ENCODE results near the gene ARHGAP15. TPM values are rescaled to one million over a fixed set of nuclear protein-coding genes. Genes with fewer than 3 reads are reported as not detected.

Gene ARHGAP15
- total and polyA plus RNA-seq, 10 donors: 55.8 to 219 (median 130) TPM

DNA sequence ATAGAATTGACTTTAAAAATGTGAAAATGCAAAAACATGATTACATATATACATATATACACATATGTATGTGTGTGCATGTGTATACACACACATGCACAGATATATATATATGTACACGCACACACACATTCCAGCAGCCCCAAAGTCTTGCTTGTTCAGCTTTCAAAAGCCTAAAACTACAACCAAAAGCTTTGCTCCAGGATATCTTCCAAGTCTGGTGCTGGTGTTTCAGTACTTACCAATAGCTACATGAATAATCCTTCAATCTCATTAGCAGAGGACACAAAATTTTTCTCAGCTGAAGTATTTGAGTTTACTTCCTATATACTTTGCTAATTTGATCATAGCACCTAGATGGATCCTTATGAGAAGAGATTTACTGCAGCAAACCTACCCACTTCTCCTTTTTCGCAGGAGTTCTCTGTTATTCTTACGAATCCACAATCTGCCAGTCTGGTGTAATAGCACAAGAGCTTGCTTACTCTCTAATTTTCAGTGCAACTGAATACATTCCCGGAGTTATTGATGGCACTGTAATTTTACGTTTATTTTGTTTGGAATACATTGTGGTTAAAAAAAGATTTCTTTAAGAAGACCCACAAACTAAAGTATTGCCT lies 553.3 kb downstream of the ARHGAP15 start:
- H3K36me3 ChIP-seq: no peaks in the 10 kb centered on the region
- no peaks in the 10 kb centered on the region for H3K9me3 ChIP-seq
- no peak overlapping the region for H3K4me3 ChIP-seq
- 65 to 79% (median 72%) methylated on average over 5 of the region's 5 CpGs for WGBS, 5 donors
- H3K27me3 ChIP-seq (replicated peaks in 1 of 7): no peaks in the 10 kb centered on the region
- DNase-seq: no peak
- intact Hi-C loops (cut with DNase I; ENCODE audit: low total_unique reads): no loop called here
- no peak overlapping the region for H3K27ac ChIP-seq
- TF ChIP-seq POLR2A (IDR thresholded peaks at IDR 0.05) (no peak), POLR2AphosphoS5 (IDR thresholded peaks at IDR 0.05) (no peak)
- TF ChIP-seq, protein P1, sequence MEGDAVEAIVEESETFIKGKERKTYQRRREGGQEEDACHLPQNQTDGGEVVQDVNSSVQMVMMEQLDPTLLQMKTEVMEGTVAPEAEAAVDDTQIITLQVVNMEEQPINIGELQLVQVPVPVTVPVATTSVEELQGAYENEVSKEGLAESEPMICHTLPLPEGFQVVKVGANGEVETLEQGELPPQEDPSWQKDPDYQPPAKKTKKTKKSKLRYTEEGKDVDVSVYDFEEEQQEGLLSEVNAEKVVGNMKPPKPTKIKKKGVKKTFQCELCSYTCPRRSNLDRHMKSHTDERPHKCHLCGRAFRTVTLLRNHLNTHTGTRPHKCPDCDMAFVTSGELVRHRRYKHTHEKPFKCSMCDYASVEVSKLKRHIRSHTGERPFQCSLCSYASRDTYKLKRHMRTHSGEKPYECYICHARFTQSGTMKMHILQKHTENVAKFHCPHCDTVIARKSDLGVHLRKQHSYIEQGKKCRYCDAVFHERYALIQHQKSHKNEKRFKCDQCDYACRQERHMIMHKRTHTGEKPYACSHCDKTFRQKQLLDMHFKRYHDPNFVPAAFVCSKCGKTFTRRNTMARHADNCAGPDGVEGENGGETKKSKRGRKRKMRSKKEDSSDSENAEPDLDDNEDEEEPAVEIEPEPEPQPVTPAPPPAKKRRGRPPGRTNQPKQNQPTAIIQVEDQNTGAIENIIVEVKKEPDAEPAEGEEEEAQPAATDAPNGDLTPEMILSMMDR (IDR thresholded peaks at IDR 0.05 in 8 of 11, conservative IDR thresholded peaks at IDR 0.05 in 3 of 11): no peak
- peaks cover 0 to 15% (median 5%) of the 10 kb centered on the region in 6 donors for H3K4me1 ChIP-seq

DNA sequence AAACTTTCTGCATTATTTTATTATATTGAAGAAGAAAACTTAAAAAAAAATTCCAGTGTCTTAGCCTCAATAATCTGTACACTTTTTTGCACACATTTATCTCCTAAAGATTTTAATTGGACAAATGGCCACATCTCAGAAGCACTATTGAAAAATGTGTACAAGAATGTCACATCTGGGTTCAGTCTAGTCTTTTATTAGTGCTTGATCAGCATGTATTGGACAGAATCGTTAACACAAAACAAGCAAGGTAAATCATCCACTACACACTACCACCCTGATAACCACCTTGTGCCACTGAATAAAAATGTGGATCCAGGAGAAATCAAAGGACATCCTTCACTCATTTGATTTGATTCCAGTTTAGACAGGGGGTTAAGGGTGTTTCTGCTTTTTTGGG lies 554.8 kb downstream of the ARHGAP15 start:
- WGBS, 5 donors: 73 to 97% (median 93%) methylated on average over 1 of the region's 1 CpG
- DNase-seq: no peak
- intact Hi-C loops (cut with DNase I; ENCODE audit: low total_unique reads): no loop called here
- no peak overlapping the region for H3K4me3 ChIP-seq
- no peaks in the 10 kb centered on the region for H3K36me3 ChIP-seq
- H3K4me1 ChIP-seq: peaks cover 0 to 15% (median 5%) of the 10 kb centered on the region in 6 donors
- H3K27me3 ChIP-seq (replicated peaks in 1 of 7): no peaks in the 10 kb centered on the region
- H3K9me3 ChIP-seq: no peaks in the 10 kb centered on the region
- H3K27ac ChIP-seq: peak overlapping the region in 3 of 8 donors; percentile 24 to 35 (median 34)
- TF ChIP-seq, protein P1 (IDR thresholded peaks at IDR 0.05 in 8 of 11, conservative IDR thresholded peaks at IDR 0.05 in 3 of 11): no peak
- no peak for TF ChIP-seq POLR2A (IDR thresholded peaks at IDR 0.05)
- no peak for TF ChIP-seq POLR2AphosphoS5 (IDR thresholded peaks at IDR 0.05)

DNA sequence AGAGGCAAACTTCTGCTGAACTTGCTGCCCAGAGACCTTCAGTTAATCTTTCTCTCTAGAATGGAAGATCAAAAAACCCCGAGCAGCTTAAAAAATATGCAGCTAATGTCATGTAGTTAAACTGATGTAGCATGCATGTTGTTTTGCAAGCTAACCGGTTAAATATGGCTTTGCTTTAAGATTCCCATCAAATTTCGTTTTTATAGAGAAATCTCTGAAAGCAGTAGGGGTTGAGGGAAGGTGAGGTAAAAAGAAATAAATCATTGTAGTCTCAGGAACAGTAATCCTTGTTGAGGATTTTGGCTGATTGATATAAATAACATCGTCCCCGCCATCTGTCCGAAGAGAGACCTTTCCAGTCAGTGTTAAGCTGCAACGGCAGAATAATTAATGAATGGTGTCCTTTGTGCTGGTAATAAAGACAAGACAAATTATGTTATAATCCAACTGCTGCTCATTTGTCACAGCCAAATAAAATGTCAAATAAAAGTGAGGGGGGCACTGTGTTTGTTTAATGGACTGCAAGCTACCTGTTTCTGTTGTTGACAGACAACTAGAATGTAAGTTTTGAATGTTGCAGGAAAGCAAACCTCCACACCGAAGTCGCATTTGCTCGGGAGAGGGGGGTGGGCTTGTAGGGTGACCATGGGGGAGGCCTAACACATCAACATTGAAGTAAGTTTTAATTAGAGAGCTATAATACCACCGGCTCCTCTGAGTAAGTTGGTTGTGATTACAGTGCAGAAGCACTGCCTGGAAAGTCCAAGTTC lies 555.5 kb downstream of the ARHGAP15 start:
- peaks cover 0 to 15% (median 5%) of the 10 kb centered on the region in 6 donors for H3K4me1 ChIP-seq
- DNase-seq: no peak
- intact Hi-C loops (cut with DNase I; ENCODE audit: low total_unique reads): no loop called here
- no peaks in the 10 kb centered on the region for H3K9me3 ChIP-seq
- H3K36me3 ChIP-seq: no peaks in the 10 kb centered on the region
- 75 to 86% (median 79%) methylated on average over 11 of the region's 11 CpGs for WGBS, 5 donors
- H3K27me3 ChIP-seq (replicated peaks in 1 of 7): no peaks in the 10 kb centered on the region
- H3K27ac ChIP-seq: peak overlapping the region in 2 of 8 donors; percentile 34 to 35
- H3K4me3 ChIP-seq: no peak overlapping the region
- no peak for TF ChIP-seq POLR2AphosphoS5 (IDR thresholded peaks at IDR 0.05)
- no peak for TF ChIP-seq POLR2A (IDR thresholded peaks at IDR 0.05)
- TF ChIP-seq, protein P1 (IDR thresholded peaks at IDR 0.05 in 8 of 11, conservative IDR thresholded peaks at IDR 0.05 in 3 of 11): no peak

DNA sequence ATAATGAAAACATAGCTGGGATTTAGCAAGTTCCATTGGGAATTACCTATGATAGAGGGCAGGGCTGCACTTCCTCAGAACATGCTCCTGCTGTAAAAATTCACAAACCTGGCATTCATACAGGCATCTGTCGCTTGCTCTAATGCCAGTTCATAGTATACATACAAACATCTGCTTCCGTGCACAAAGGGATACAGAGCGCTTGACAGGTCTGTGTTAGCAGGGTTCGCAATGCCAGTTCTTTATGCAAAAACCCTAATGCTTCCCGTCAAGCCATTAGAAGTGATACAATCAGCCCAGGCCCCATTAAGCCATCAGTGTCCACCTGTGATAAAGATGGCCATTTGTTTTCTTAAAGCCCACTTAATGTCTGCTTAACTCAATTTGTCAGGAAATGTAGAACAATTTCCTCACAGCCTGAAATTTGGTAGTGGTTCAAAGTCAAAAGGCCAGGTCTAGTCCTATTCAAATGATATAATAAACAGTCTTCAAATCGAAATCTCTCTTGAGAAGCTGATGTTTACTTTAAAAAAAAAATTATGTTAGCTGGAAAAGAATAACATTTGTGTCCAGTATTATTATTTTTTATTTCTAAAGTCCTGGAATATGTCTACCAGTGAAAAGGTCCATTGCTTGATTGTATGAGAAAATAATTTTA lies 556.3 kb downstream of the ARHGAP15 start:
- Histone ChIP-seq H3K27me3 (replicated peaks in 1 of 7) (no peaks in the 10 kb centered on the region), H3K4me3 (no peak overlapping the region), H3K4me1 (peaks cover 0 to 15% (median 5%) of the 10 kb centered on the region in 6 donors), H3K36me3 (no peaks in the 10 kb centered on the region), H3K27ac (peak overlapping the region in 2 of 8 donors; percentile 34 to 35), H3K9me3 (no peaks in the 10 kb centered on the region)
- 85 to 88% (median 87%) methylated on average over 6 of the region's 6 CpGs for WGBS, 5 donors
- no peak for TF ChIP-seq POLR2AphosphoS5 (IDR thresholded peaks at IDR 0.05)
- no peak for TF ChIP-seq POLR2A (IDR thresholded peaks at IDR 0.05)
- TF ChIP-seq, protein P1 (IDR thresholded peaks at IDR 0.05 in 8 of 11, conservative IDR thresholded peaks at IDR 0.05 in 3 of 11): no peak
- intact Hi-C loops (cut with DNase I; ENCODE audit: low total_unique reads): no loop called here
- no peak for DNase-seq

Data from spleen (tissue), 11 donors.